Spleen (tissue), 11 donors: Measurements from ENCODE around the gene COL5A1. TPM values are rescaled to one million over a fixed set of nuclear protein-coding genes. Genes with fewer than 3 reads are reported as not detected.

ENCODE experiments used
- DNase-seq: peaks from one replicate; pipeline ENCODE4 v3.0.0-alpha.2; 2020
- H3K27ac ChIP-seq, 8 donors: fragments of 200-600 bp; sonication (generic) in 7 of 8; 1 replicate in 4 of 8; 2 replicates in 4 of 8; pipeline versions ENCODE4 v1.5.0 to v1.8.0; 2016 to 2021; ENCODE audit warnings: inconsistent platforms in 4 of 8, mild to moderate bottlenecking in 4 of 8, moderate library complexity in 1 of 8
- H3K27me3 ChIP-seq, 7 donors: fragments of 200-600 bp; sonication (generic) in 6 of 7; replicated peaks in 1 of 7; 1 replicate in 4 of 7; 2 replicates in 3 of 7; pipeline versions ENCODE4 v1.5.0 to v1.8.0; 2016 to 2021; ENCODE audit warnings: inconsistent platforms in 3 of 7, mild to moderate bottlenecking in 1 of 7
- H3K36me3 ChIP-seq, 6 donors: fragments of 200-600 bp; sonication (generic) in 5 of 6; 1 replicate in 4 of 6; 2 replicates in 2 of 6; pipeline versions ENCODE4 v1.5.0 to v1.8.0; 2016 to 2021; ENCODE audit warnings: inconsistent platforms in 2 of 6
- H3K4me1 ChIP-seq, 6 donors: fragments of 200-600 bp; sonication (generic) in 5 of 6; 1 replicate in 3 of 6; 2 replicates in 3 of 6; pipeline versions ENCODE4 v1.5.0 to v1.8.0; 2016 to 2021; ENCODE audit warnings: inconsistent platforms in 3 of 6
- H3K4me3 ChIP-seq, 8 donors: fragments of 200-600 bp; sonication (generic) in 7 of 8; 1 replicate in 4 of 8; 2 replicates in 4 of 8; pipeline versions ENCODE4 v1.5.0 to v1.8.0; 2016 to 2021; ENCODE audit warnings: inconsistent platforms in 4 of 8, mild to moderate bottlenecking in 4 of 8, moderate library complexity in 2 of 8
- H3K9me3 ChIP-seq, 8 donors: fragments of 200-600 bp; sonication (generic) in 7 of 8; 1 replicate in 4 of 8; 2 replicates in 4 of 8; pipeline versions ENCODE4 v1.5.0 to v1.8.0; 2016 to 2021; ENCODE audit warnings: inconsistent platforms in 4 of 8
- CTCF ChIP-seq, 11 experiments: fragments of 200-600 bp in 7 of 11; fragments of 450-650 bp in 4 of 11; sonication (generic) in 4 of 11; IDR thresholded peaks in 8 of 11; conservative IDR thresholded peaks in 3 of 11; 1 replicate in 7 of 11; 2 replicates in 4 of 11; pipeline versions ENCODE4 v1.4.0 to v1.8.0; 2016 to 2021; ENCODE audit warnings: antibody characterized with exemption in 11 of 11, inconsistent platforms in 4 of 11, mild to moderate bottlenecking in 1 of 11
- POLR2A ChIP-seq, 3 donors: fragments of 450-650 bp; IDR thresholded peaks; one replicate each; pipeline ENCODE4 v1.5.1; 2017; ENCODE audit warnings: antibody characterized with exemption in 3 of 3, mild to moderate bottlenecking in 1 of 3
- POLR2AphosphoS5 ChIP-seq, 3 donors: sonication (generic); formaldehyde crosslinking; IDR thresholded peaks; one replicate each; pipeline ENCODE4 v1.5.1; 2017; ENCODE audit warnings: antibody characterized with exemption in 3 of 3
- WGBS, 5 donors: extraction: QIAGEN DNeasy Blood & Tissue Kit in 3 of 5; methylation state at CpG; one replicate each; pipeline versions ENCODE4 v1.1.5 to v1.1.7; 2013 to 2018; 5-methylcytosine and 5-hydroxymethylcytosine counted together
- intact Hi-C: fragments of 100-400 bp; cut with DNase I; formaldehyde crosslinking; loops from one replicate; pipeline ENCODE4 v1.15.0; 2023; ENCODE audit warnings: low total_unique reads
- polyA plus RNA-seq, 3 donors: library from polyadenylated mRNA; stranded (reverse); fragments of 200-250 nt; gene quantifications; one replicate each; pipeline ENCODE4 v1.2.1, GENCODE V29; 2013
- total RNA-seq, 7 donors: library from RNA; depleted of rRNA in 3 of 7; stranded (reverse); fragments of >200 nt in 3 of 7; fragmentation: NEBNext Ultra II Directional in 4 of 7; extraction: Animal tissue kit (Norgen Biotek cat#: 25700) in 4 of 7; gene quantifications; one replicate each; pipeline versions ENCODE4 v1.1.0 to v1.2.1, GENCODE V29; 2016 to 2021
- donor health status: healthy with polysubstance abuse.
- donor health status: DM: no; HTN: no; CAD: no; lungs with moderate emphysema.
- donor health status: DM: no; HTN: no; CAD: no.
- donor health status: Bipolar disorder and iron deficiency.
- donor health status: healthy.
- donor health status: DM: no; HTN: no; CAD: no.
- donor health status: DM: yes; HTN: yes; CAD: no.

The COL5A1 gene
- total and polyA plus RNA-seq, 10 donors, result 2.6 to 50.6 (median 23.7) TPM

DNA sequence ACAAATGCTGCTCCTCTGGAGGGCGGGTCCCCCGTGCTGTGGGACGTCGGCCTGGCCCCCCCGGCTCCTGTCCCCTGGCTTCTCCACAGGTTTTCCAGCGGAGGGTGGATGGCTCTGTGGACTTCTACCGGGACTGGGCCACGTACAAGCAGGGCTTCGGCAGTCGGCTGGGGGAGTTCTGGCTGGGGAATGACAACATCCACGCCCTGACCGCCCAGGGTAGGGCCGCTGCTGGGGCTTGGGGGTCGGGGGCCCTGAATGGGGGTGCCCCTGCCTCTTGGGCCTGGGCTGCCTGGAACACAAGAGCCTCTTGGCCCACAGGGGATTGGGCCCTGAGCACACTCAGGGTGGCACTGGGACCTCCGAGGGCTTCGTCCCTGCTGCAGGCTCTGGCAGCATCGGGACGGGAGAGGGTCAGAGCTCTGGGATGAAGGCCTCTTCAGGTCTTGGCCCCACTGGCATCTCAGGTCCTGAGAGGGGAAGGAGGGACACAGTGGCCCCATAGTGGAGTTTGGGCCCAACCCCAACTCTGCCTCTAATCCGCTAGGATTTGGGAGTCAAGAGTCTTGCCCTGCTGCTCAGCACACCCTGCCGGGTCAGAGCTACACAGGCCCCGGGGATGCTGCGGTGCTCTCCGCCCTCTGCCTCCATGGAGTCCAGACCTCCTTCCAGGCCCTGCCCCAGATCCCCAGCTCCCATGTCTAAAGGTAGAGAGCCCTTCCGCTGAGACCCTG is 244.2 kb downstream of the COL5A1 start:
- H3K27ac ChIP-seq, result no peak overlapping the region
- intact Hi-C loops, result no loop called here
- WGBS, 5 donors, result 91 to 100% (median 94%) methylated on average over 1 to 24 of the region's 24 CpGs

GRCh38 chr9:134886413-134886913 is 244.9 kb downstream of the COL5A1 start:
- no peak overlapping the region for H3K27ac ChIP-seq
- 79 to 89% (median 84%) methylated on average over 11 of the region's 11 CpGs for WGBS, 5 donors
- H3K4me1 ChIP-seq, result peaks cover 0 to 14% (median 4%) of the 10 kb centered on the region in 6 donors
- peaks cover 0 to 55% (median 0%) of the 10 kb centered on the region in 7 donors for H3K27me3 ChIP-seq
- H3K9me3 ChIP-seq, result no peaks in the 10 kb centered on the region
- H3K36me3 ChIP-seq, result no peaks in the 10 kb centered on the region
- intact Hi-C loops, result no loop called here
- no peak overlapping the region for H3K4me3 ChIP-seq
- no peak for DNase-seq
- TF ChIP-seq POLR2A (IDR thresholded peaks at IDR 0.05), result no peak
- TF ChIP-seq CTCF (IDR thresholded peaks at IDR 0.05 in 8 of 11, conservative IDR thresholded peaks at IDR 0.05 in 3 of 11), result no peak
- TF ChIP-seq POLR2AphosphoS5 (IDR thresholded peaks at IDR 0.05), result no peak

More for the DNA sequence above, 244.2 kb downstream of the COL5A1 start:
- Histone ChIP-seq H3K9me3 (no peaks in the 10 kb centered on the region), H3K4me1 (peaks cover 0 to 9% (median 0%) of the 10 kb centered on the region in 6 donors), H3K4me3 (no peak overlapping the region), H3K36me3 (no peaks in the 10 kb centered on the region), H3K27me3 (peaks cover 0 to 61% (median 0%) of the 10 kb centered on the region in 7 donors)
- TF ChIP-seq POLR2A (IDR thresholded peaks at IDR 0.05) (no peak), POLR2AphosphoS5 (IDR thresholded peaks at IDR 0.05) (no peak), CTCF (IDR thresholded peaks at IDR 0.05 in 8 of 11, conservative IDR thresholded peaks at IDR 0.05 in 3 of 11) (no peak)
- DNase-seq, result no peak

DNA sequence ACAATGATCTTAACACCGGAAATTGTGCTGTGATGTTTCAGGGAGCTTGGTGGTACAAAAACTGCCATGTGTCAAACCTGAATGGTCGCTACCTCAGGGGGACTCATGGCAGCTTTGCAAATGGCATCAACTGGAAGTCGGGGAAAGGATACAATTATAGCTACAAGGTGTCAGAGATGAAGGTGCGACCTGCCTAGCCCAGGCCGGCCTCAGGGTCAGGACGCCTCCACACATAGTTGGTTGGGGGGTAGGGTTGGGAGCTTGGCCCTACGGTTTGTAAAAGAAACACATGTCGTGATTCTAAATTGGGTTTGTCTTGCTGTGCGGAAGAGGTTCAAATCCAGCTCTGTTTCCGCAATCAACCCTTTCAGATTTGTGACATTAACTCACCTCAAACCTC is 245.6 kb downstream of the COL5A1 start:
- TF ChIP-seq POLR2A (IDR thresholded peaks at IDR 0.05) (no peak), POLR2AphosphoS5 (IDR thresholded peaks at IDR 0.05) (no peak), CTCF (IDR thresholded peaks at IDR 0.05 in 8 of 11, conservative IDR thresholded peaks at IDR 0.05 in 3 of 11) (no peak)
- WGBS, 5 donors, result 83 to 94% (median 92%) methylated on average over 10 of the region's 10 CpGs
- Histone ChIP-seq H3K36me3 (no peaks in the 10 kb centered on the region), H3K9me3 (no peaks in the 10 kb centered on the region), H3K4me3 (no peak overlapping the region), H3K27me3 (peaks cover 0 to 49% (median 0%) of the 10 kb centered on the region in 7 donors), H3K4me1 (peaks cover 0 to 17% (median 8%) of the 10 kb centered on the region in 6 donors), H3K27ac (no peak overlapping the region)
- DNase-seq, result no peak
- intact Hi-C loops, result no loop called here
